WTC11 (cell line): ENCODE measurements around the gene LINC00237. TPM values are rescaled to one million over a fixed set of nuclear protein-coding genes. Genes with fewer than 3 reads are reported as not detected.

ENCODE experiments used
- ATAC-seq: fragments of 200-7000 bp; cut with Tn5 transposase; 2 replicates; pipeline ENCODE4 v1.10.0; 2021; ENCODE audit warnings: mild to moderate bottlenecking, moderate library complexity
- CTCF ChIA-PET: fragments of 300-600 bp; sonication (Branson Sonifier 250); formaldehyde crosslinking; loops from one replicate; lab custom pipeline; 2021; ENCODE audit warnings: antibody characterized with exemption; lab: Charles Lee
- POLR2A ChIA-PET: fragments of 350-600 bp; sonication (Branson Sonifier 250); formaldehyde crosslinking; loops from one replicate; lab custom pipeline; 2021; ENCODE audit warnings: antibody characterized with exemption; lab: Charles Lee
- DNase-seq: peaks from one replicate; pipeline ENCODE4 v3.0.0; 2021; ENCODE audit warnings: low spot score
- H3K27ac Mint-ChIP-seq: 2 replicates; pipeline ENCODE4 v1.8.0; 2021; ENCODE audit warnings: mixed read lengths
- H3K27me3 Mint-ChIP-seq: 2 replicates; pipeline ENCODE4 v1.8.0; 2021; ENCODE audit warnings: low read depth, mild to moderate bottlenecking, moderate library complexity, mixed read lengths
- H3K36me3 Mint-ChIP-seq: 2 replicates; pipeline ENCODE4 v1.8.0; 2021; ENCODE audit warnings: mixed read lengths
- H3K4me1 Mint-ChIP-seq: 2 replicates; pipeline ENCODE4 v1.8.0; 2022; ENCODE audit warnings: mixed read lengths
- H3K4me3 Mint-ChIP-seq: 2 replicates; pipeline ENCODE4 v1.8.0; 2021; ENCODE audit warnings: mild to moderate bottlenecking, moderate library complexity, mixed read lengths
- H3K9me3 Mint-ChIP-seq: 2 replicates; pipeline ENCODE4 v1.8.0; 2021; ENCODE audit warnings: mixed read lengths
- ARID4B ChIP-seq: sonication (generic); formaldehyde crosslinking; IDR thresholded peaks from 2 replicates; pipeline ENCODE4 v1.8.0; 2023; ENCODE audit warnings: missing genetic modification reagents, mild to moderate bottlenecking, borderline replicate concordance
- ATF2 ChIP-seq: sonication (generic); formaldehyde crosslinking; IDR thresholded peaks from 2 replicates; pipeline ENCODE4 v1.8.1; 2022; ENCODE audit warnings: low read depth, missing genetic modification reagents, borderline replicate concordance
- ATF6 ChIP-seq: sonication (generic); formaldehyde crosslinking; IDR thresholded peaks from 2 replicates; pipeline ENCODE4 v1.8.1; 2023; ENCODE audit warnings: mild to moderate bottlenecking, missing genetic modification reagents
- CBFB ChIP-seq: sonication (generic); formaldehyde crosslinking; IDR thresholded peaks from 2 replicates; pipeline ENCODE4 v1.8.1; 2022; ENCODE audit warnings: mild to moderate bottlenecking, low read depth, missing genetic modification reagents
- ESRRA ChIP-seq: sonication (generic); formaldehyde crosslinking; IDR thresholded peaks from 2 replicates; pipeline ENCODE4 v1.8.1; 2022; ENCODE audit warnings: mild to moderate bottlenecking, missing genetic modification reagents, borderline replicate concordance
- FOXP4 ChIP-seq: sonication (generic); formaldehyde crosslinking; IDR thresholded peaks from 2 replicates; pipeline ENCODE4 v1.8.0; 2022; ENCODE audit warnings: mild to moderate bottlenecking, missing genetic modification reagents
- HMGXB4 ChIP-seq: sonication (generic); formaldehyde crosslinking; IDR thresholded peaks from 2 replicates; pipeline ENCODE4 v1.8.1; 2023; ENCODE audit warnings: mild to moderate bottlenecking, moderate library complexity, missing genetic modification reagents
- NFE2L1 ChIP-seq: sonication (generic); formaldehyde crosslinking; IDR thresholded peaks from 2 replicates; pipeline ENCODE4 v1.8.1; 2023; ENCODE audit warnings: missing genetic modification reagents
- NFYB ChIP-seq: sonication (generic); formaldehyde crosslinking; conservative IDR thresholded peaks from 2 replicates; pipeline ENCODE4 v1.8.0; 2022; ENCODE audit warnings: low read depth, missing genetic modification reagents
- OVOL2 ChIP-seq: fragments of 250-450 bp; sonication (Bioruptor Pico); IDR thresholded peaks from 2 replicates; pipeline ENCODE4 v1.9.0; 2021; ENCODE audit warnings: mild to moderate bottlenecking, borderline replicate concordance
- SMAD3 ChIP-seq: sonication (generic); formaldehyde crosslinking; IDR thresholded peaks from 2 replicates; pipeline ENCODE4 v1.8.0; 2022; ENCODE audit warnings: missing genetic modification reagents, mild to moderate bottlenecking, borderline replicate concordance
- SMAD4 ChIP-seq: sonication (generic); formaldehyde crosslinking; IDR thresholded peaks from 2 replicates; pipeline ENCODE4 v1.8.0; 2022; ENCODE audit warnings: mild to moderate bottlenecking, missing genetic modification reagents
- ZBTB43 ChIP-seq: sonication (generic); formaldehyde crosslinking; IDR thresholded peaks from 2 replicates; pipeline ENCODE4 v1.8.1; 2023; ENCODE audit warnings: mild to moderate bottlenecking, missing genetic modification reagents
- ZMAT4 ChIP-seq: fragments of 250-450 bp; sonication (Bioruptor Pico); IDR thresholded peaks from 2 replicates; pipeline ENCODE4 v1.9.0; 2021; ENCODE audit warnings: mild to moderate bottlenecking
- ZNF425 ChIP-seq: fragments of 250-450 bp; sonication (Bioruptor Pico); conservative IDR thresholded peaks from 2 replicates; pipeline ENCODE4 v1.9.0; 2021; ENCODE audit warnings: mild to moderate bottlenecking
- ZSCAN18 ChIP-seq: fragments of 250-450 bp; sonication (Bioruptor Pico); IDR thresholded peaks from 2 replicates; pipeline ENCODE4 v2.1.2; 2022; ENCODE audit warnings: mild to moderate bottlenecking, moderate library complexity
- total RNA-seq: library from RNA; stranded (reverse); gene quantifications from 3 replicates; pipeline ENCODE4 v1.2.3, GENCODE V29; 2021

Gene LINC00237
- total RNA-seq, 1 experiment from 2014 or later: 3.1 TPM

GRCh38 chr20:21143194-21143890 lies 37.2 kb upstream of the LINC00237 start:
- no peaks in the 10 kb centered on the region for H3K9me3 Mint-ChIP-seq
- H3K4me1 Mint-ChIP-seq: no peaks in the 10 kb centered on the region
- ChIA-PET CTCF (no interaction called here), POLR2A (no interaction called here)
- no peak for ATAC-seq
- H3K4me3 Mint-ChIP-seq: no peak overlapping the region
- DNase-seq: no peak
- no peak for TF ChIP-seq NFE2L1 (CRISPR knock-in tag)
- no peak for TF ChIP-seq FOXP4
- no peak for TF ChIP-seq ZBTB43
- TF ChIP-seq SMAD4 (CRISPR knock-in tag): no peak
- no peak for TF ChIP-seq OVOL2 (CRISPR knock-in tag)
- no peak for TF ChIP-seq ESRRA
- no peak for TF ChIP-seq CBFB (CRISPR knock-in tag)
- 0 out of 2 replicates have a peak overlapping the region, but pooled peaks have one; percentile 7 for H3K27ac Mint-ChIP-seq
- peaks cover 10% of the 10 kb centered on the region for H3K36me3 Mint-ChIP-seq
- H3K27me3 Mint-ChIP-seq: no peaks in the 10 kb centered on the region

GRCh38 chr20:21141825-21142224 lies 35.7 kb upstream of the LINC00237 start:
- ChIA-PET CTCF (no interaction called here), POLR2A (no interaction called here)
- no peaks in the 10 kb centered on the region for H3K9me3 Mint-ChIP-seq
- H3K4me3 Mint-ChIP-seq: no peak overlapping the region
- H3K4me1 Mint-ChIP-seq: peaks cover 7% of the 10 kb centered on the region; the same call in 1 of the 2 replicates
- peaks cover 13% of the 10 kb centered on the region for H3K36me3 Mint-ChIP-seq
- ATAC-seq (no peak), DNase-seq (no peak)
- no peaks in the 10 kb centered on the region for H3K27me3 Mint-ChIP-seq
- no peak overlapping the region for H3K27ac Mint-ChIP-seq
- no peak for TF ChIP-seq ZMAT4
- no peak for TF ChIP-seq SMAD4 (CRISPR knock-in tag)
- TF ChIP-seq ATF2: no peak
- TF ChIP-seq ARID4B (CRISPR knock-in tag): no peak
- no peak for TF ChIP-seq HMGXB4 (CRISPR knock-in tag)
- no peak for TF ChIP-seq NFYB
- TF ChIP-seq ATF6 (CRISPR knock-in tag): no peak
- TF ChIP-seq ZNF425 (CRISPR knock-in tag): no peak
- TF ChIP-seq ZSCAN18 (CRISPR knock-in tag): no peak
- TF ChIP-seq SMAD3 (CRISPR knock-in tag): no peak
